Gastroesophageal sphincter (tissue), 4 donors: ENCODE data around the gene CDNF. TPM values are rescaled to one million over a fixed set of nuclear protein-coding genes. Genes with fewer than 3 reads are reported as not detected.

ENCODE experiments used
- ATAC-seq: fragments of 150-250 bp; one replicate; pipeline ENCODE4 v1.9.1; 2016; ENCODE audit warnings: mild to moderate bottlenecking, moderate library complexity
- H3K27ac ChIP-seq, 4 donors: fragments of 200-600 bp; sonication (generic) in 3 of 4; 1 replicate in 3 of 4; 2 replicates in 1 of 4; pipeline ENCODE4 v1.5.1; 2016 to 2019
- H3K27me3 ChIP-seq: fragments of 200-600 bp; sonication (generic); one replicate; pipeline ENCODE4 v1.5.1; 2019
- H3K36me3 ChIP-seq, 2 donors: fragments of 200-600 bp; sonication (generic); one replicate each; pipeline ENCODE4 v1.5.1; 2019; ENCODE audit warnings: control low read depth in 1 of 2
- H3K4me1 ChIP-seq, 3 donors: fragments of 200-600 bp; sonication (generic); 1 replicate in 2 of 3; 2 replicates in 1 of 3; pipeline ENCODE4 v1.5.1; 2016 to 2019; ENCODE audit warnings: control low read depth in 2 of 3
- H3K4me3 ChIP-seq, 2 donors: fragments of 200-600 bp; sonication (generic); one replicate each; pipeline ENCODE4 v1.5.1; 2019; ENCODE audit warnings: mild to moderate bottlenecking in 1 of 2, moderate library complexity in 1 of 2
- H3K9me3 ChIP-seq, 3 donors: fragments of 200-600 bp; sonication (generic); one replicate each; pipeline ENCODE4 v1.5.1; 2017 to 2019; ENCODE audit warnings: control low read depth in 2 of 3
- CTCF ChIP-seq, 4 experiments: fragments of 200-600 bp in 2 of 4; fragments of 450-650 bp in 2 of 4; sonication (generic) in 1 of 4; IDR thresholded peaks; one replicate each; pipeline ENCODE4 v1.5.1; 2017 to 2019; ENCODE audit warnings: antibody characterized with exemption in 4 of 4, mild to moderate bottlenecking in 2 of 4, moderate library complexity in 2 of 4
- EP300 ChIP-seq: sonication (generic); formaldehyde crosslinking; IDR thresholded peaks from one replicate; pipeline ENCODE4 v1.6.1; 2017; ENCODE audit warnings: antibody characterized with exemption, mild to moderate bottlenecking
- POLR2A ChIP-seq, 2 donors: fragments of 450-650 bp; IDR thresholded peaks; one replicate each; pipeline ENCODE4 v1.6.1; 2017; ENCODE audit warnings: antibody characterized with exemption in 2 of 2, mild to moderate bottlenecking in 2 of 2, moderate library complexity in 1 of 2
- POLR2AphosphoS5 ChIP-seq: sonication (generic); formaldehyde crosslinking; IDR thresholded peaks from one replicate; pipeline ENCODE4 v1.6.1; 2017; ENCODE audit warnings: antibody characterized with exemption
- WGBS, 2 donors: methylation state at CpG; one replicate each; pipeline ENCODE4 v1.1.5; 2018; ENCODE audit warnings: low coverage in 1 of 2; 5-methylcytosine and 5-hydroxymethylcytosine counted together
- total RNA-seq, 4 donors: library from RNA; depleted of rRNA; stranded (reverse); fragments of >200 nt; gene quantifications; one replicate each; pipeline ENCODE4 v1.1.0, GENCODE V29; 2016

The CDNF gene
- total RNA-seq, 4 donors from 2014 or later = 0.81 to 6.7 (median 2.3) TPM; not detected in 1

GRCh38 chr10:14779001-14779651, 58.7 kb downstream of the CDNF start:
- TF ChIP-seq EP300 (no peak), POLR2AphosphoS5 (peak; percentile 9)
- peak; percentile 61 for ATAC-seq

GRCh38 chr10:14776546-14776945, 61.3 kb downstream of the CDNF start:
- H3K4me3 ChIP-seq = no peak overlapping the region
- WGBS, 2 donors = 80 to 82% methylated on average over 6 to 8 of the region's 9 CpGs
- no peaks in the 10 kb centered on the region for H3K9me3 ChIP-seq
- ATAC-seq = no peak
- H3K27ac ChIP-seq = no peak overlapping the region
- H3K4me1 ChIP-seq = peaks cover 0 to 9% (median 0%) of the 10 kb centered on the region in 3 donors
- TF ChIP-seq EP300 = no peak
- TF ChIP-seq POLR2AphosphoS5 = no peak
- no peak for TF ChIP-seq POLR2A (IDR thresholded peaks at IDR 0.05)
- no peak for TF ChIP-seq CTCF (IDR thresholded peaks at IDR 0.05)
- no peaks in the 10 kb centered on the region for H3K27me3 ChIP-seq
- H3K36me3 ChIP-seq = no peaks in the 10 kb centered on the region

More at GRCh38 chr10:14779001-14779651, 58.7 kb downstream of the CDNF start:
- 33 to 35% methylated on average over 4 to 5 of the region's 6 CpGs for WGBS, 2 donors
- no peaks in the 10 kb centered on the region for H3K9me3 ChIP-seq
- H3K27ac ChIP-seq = peak overlapping the region in 1 of 4 donors; percentile 6
- no peaks in the 10 kb centered on the region for H3K27me3 ChIP-seq
- H3K36me3 ChIP-seq = no peaks in the 10 kb centered on the region
- peaks cover 0 to 9% (median 0%) of the 10 kb centered on the region in 3 donors for H3K4me1 ChIP-seq
- H3K4me3 ChIP-seq = no peak overlapping the region

- WGBS, 2 donors = 83 to 86% methylated on average over 1 to 3 of the region's 3 CpGs
- ATAC-seq = no peak
- Histone ChIP-seq H3K9me3 (no peaks in the 10 kb centered on the region), H3K27me3 (no peaks in the 10 kb centered on the region), H3K27ac (no peak overlapping the region), H3K4me3 (no peak overlapping the region), H3K4me1 (peaks cover 0 to 9% (median 0%) of the 10 kb centered on the region in 3 donors), H3K36me3 (no peaks in the 10 kb centered on the region)
- TF ChIP-seq POLR2AphosphoS5 = no peak
- TF ChIP-seq EP300 = no peak
- no peak for TF ChIP-seq CTCF (IDR thresholded peaks at IDR 0.05)
- no peak for TF ChIP-seq POLR2A (IDR thresholded peaks at IDR 0.05)
Observed at GRCh38 chr10:14775656-14776055, 62.2 kb downstream of the CDNF start.

GRCh38 chr10:14774797-14775196, 63.0 kb downstream of the CDNF start, which contains the start of gene FAM107B:
TSS of gene FAM107B (minus strand) at chr10:14774897. CDS start at chr10:14774663, 234 bp downstream.
- Histone ChIP-seq H3K27me3 (no peaks in the 10 kb centered on the region), H3K36me3 (no peaks in the 10 kb centered on the region), H3K4me3 (no peak within 1 kb of the TSS), H3K27ac (no peak within 1 kb of the TSS), H3K4me1 (peaks cover 0 to 9% (median 0%) of the 10 kb centered on the region in 3 donors), H3K9me3 (no peaks in the 10 kb centered on the region)
- 88 to 100% methylated on average over 4 to 5 of the region's 8 CpGs for WGBS, 2 donors
- no peak for TF ChIP-seq POLR2AphosphoS5
- no peak for ATAC-seq

GRCh38 chr10:14774214-14774580, 63.6 kb downstream of the CDNF start:
- no peak for TF ChIP-seq CTCF (IDR thresholded peaks at IDR 0.05)
- H3K4me3 ChIP-seq = no peak overlapping the region
- WGBS, 2 donors = 93 to 99% methylated on average over 5 to 12 of the region's 22 CpGs
- H3K9me3 ChIP-seq = no peaks in the 10 kb centered on the region
- H3K27me3 ChIP-seq = no peaks in the 10 kb centered on the region
- H3K27ac ChIP-seq = no peak overlapping the region
- no peak for ATAC-seq
- H3K36me3 ChIP-seq = no peaks in the 10 kb centered on the region
- H3K4me1 ChIP-seq = peaks cover 0 to 3% (median 0%) of the 10 kb centered on the region in 3 donors

- Histone ChIP-seq H3K4me3 (no peak overlapping the region), H3K36me3 (no peaks in the 10 kb centered on the region), H3K27ac (no peak overlapping the region), H3K4me1 (no peaks in the 10 kb centered on the region), H3K27me3 (no peaks in the 10 kb centered on the region), H3K9me3 (no peaks in the 10 kb centered on the region)
- WGBS, 2 donors = 73 to 80% methylated on average over 10 of the region's 10 CpGs
- peak; percentile 76 for ATAC-seq
- TF ChIP-seq POLR2A (IDR thresholded peaks at IDR 0.05) (no peak), CTCF (IDR thresholded peaks at IDR 0.05) (peak in 1 of 4 experiments; percentile 14), POLR2AphosphoS5 (peak; percentile 38), EP300 (no peak)
Observed at GRCh38 chr10:14773551-14774213, 64.2 kb downstream of the CDNF start.
